H1 (cell line): ENCODE data around the gene STIM1. TPM values are rescaled to one million over a fixed set of nuclear protein-coding genes. Genes with fewer than 3 reads are reported as not detected.

Source experiments
- CTCF ChIA-PET: fragments of 300-600 bp; sonication (Branson Sonifier 250); formaldehyde crosslinking; loops from one replicate; lab custom pipeline; 2021; ENCODE audit not compliant: partially characterized antibody; lab: Charles Lee
- POLR2A ChIA-PET: fragments of 300-600 bp; sonication (Branson Sonifier 250); formaldehyde crosslinking; loops from one replicate; lab custom pipeline; 2021; ENCODE audit warnings: inconsistent platforms; ENCODE audit not compliant: partially characterized antibody; lab: Charles Lee
- DNase-seq, 2 experiments: peaks; one replicate each; pipeline versions ENCODE4 v3.0.0 to v3.0.0-alpha.2; 2010 to 2022; ENCODE audit warnings: low spot score in 2 of 2, low read depth in 1 of 2, mixed read lengths in 1 of 2
- FAIRE-seq: peaks from 2 replicates; lab custom pipeline; 2011; peaks lifted over from hg19 to GRCh38; lab: Jason Lieb, UNC
- H2AFZ ChIP-seq: 2 replicates; pipeline ENCODE4 v1.8.1; 2012; ENCODE audit warnings: low read length, inconsistent platforms
- H2AK5ac ChIP-seq: 2 replicates; pipeline ENCODE4 v1.6.1; 2013; ENCODE audit warnings: low read depth, low read length
- H2BK120ac ChIP-seq: replicated peaks from 2 replicates; pipeline ENCODE3; 2013; ENCODE audit warnings: low read depth, low read length, inconsistent platforms
- H2BK12ac ChIP-seq: 2 replicates; pipeline ENCODE4 v1.6.1; 2013; ENCODE audit warnings: low read depth, low read length
- H2BK15ac ChIP-seq: 2 replicates; pipeline ENCODE4 v1.6.1; 2013; ENCODE audit warnings: low read length
- H2BK20ac ChIP-seq: 2 replicates; pipeline ENCODE4 v1.6.1; 2013; ENCODE audit warnings: low read length
- H2BK5ac ChIP-seq: 2 replicates; pipeline ENCODE4 v1.6.1; 2013; ENCODE audit warnings: low read depth, low read length
- H3K14ac ChIP-seq: 2 replicates; pipeline ENCODE4 v1.6.1; 2013; ENCODE audit warnings: inconsistent platforms; ENCODE audit not compliant: insufficient read length
- H3K18ac ChIP-seq: 2 replicates; pipeline ENCODE4 v1.6.1; 2013; ENCODE audit warnings: low read length; ENCODE audit errors: extremely low read depth
- H3K23ac ChIP-seq: 2 replicates; pipeline ENCODE4 v1.6.1; 2013; ENCODE audit warnings: inconsistent platforms; ENCODE audit not compliant: insufficient read length
- H3K23me2 ChIP-seq: 2 replicates; pipeline ENCODE4 v1.6.1; 2013; ENCODE audit warnings: low read depth, low read length
- H3K27ac ChIP-seq: 2 replicates; pipeline ENCODE4 v1.6.1; 2011; ENCODE audit warnings: low read depth, low read length, inconsistent platforms
- H3K27me3 ChIP-seq, 4 experiments: replicated peaks in 1 of 4; 1 replicate in 1 of 4; 2 replicates in 3 of 4; pipeline versions ENCODE4 v1.6.1 to v1.8.1; 2011 to 2013; ENCODE audit warnings: low read length in 3 of 4, mild to moderate bottlenecking in 3 of 4, inconsistent platforms in 2 of 4, mixed read lengths in 2 of 4, moderate library complexity in 1 of 4; ENCODE audit not compliant: control insufficient read depth in 3 of 4, insufficient read depth in 3 of 4; ENCODE audit errors: extremely low read depth in 1 of 4
- H3K36me3 ChIP-seq, 4 experiments: 2 replicates each; pipeline versions ENCODE4 v1.6.1 to v1.8.1; 2011 to 2013; ENCODE audit warnings: mild to moderate bottlenecking in 4 of 4, low read length in 3 of 4, moderate library complexity in 2 of 4, control low read depth in 1 of 4, inconsistent platforms in 1 of 4; ENCODE audit not compliant: insufficient read depth in 4 of 4, control insufficient read depth in 2 of 4
- H3K4ac ChIP-seq: replicated peaks from 2 replicates; pipeline ENCODE3; 2013; ENCODE audit warnings: low read length, low read depth, mixed read lengths, inconsistent platforms; ENCODE audit not compliant: insufficient read length
- H3K4me1 ChIP-seq, 4 experiments: replicated peaks in 1 of 4; 1 replicate in 1 of 4; 2 replicates in 3 of 4; pipeline versions ENCODE4 v1.6.1 to v1.8.1; 2011 to 2013; ENCODE audit warnings: low read length in 3 of 4, inconsistent platforms in 2 of 4, mixed read lengths in 1 of 4; ENCODE audit not compliant: insufficient read depth in 4 of 4, control insufficient read depth in 3 of 4
- H3K4me2 ChIP-seq, 2 experiments: 2 replicates each; pipeline versions ENCODE4 v1.6.1 to v1.8.1; 2011 to 2013; ENCODE audit warnings: low read depth in 2 of 2, low read length in 2 of 2, control low read depth in 1 of 2, inconsistent platforms in 1 of 2, mild to moderate bottlenecking in 1 of 2; ENCODE audit not compliant: insufficient read depth in 1 of 2
- H3K4me3 ChIP-seq, 4 experiments: fragments of 200-600, 300-600 bp in 1 of 4; sonication (generic), shearing (Covaris generic), sonication (Bioruptor Twin) in 1 of 4; 2 replicates each; pipeline versions ENCODE4 v1.5.1 to v1.8.1; 2011 to 2016; ENCODE audit warnings: low read length in 4 of 4, low read depth in 3 of 4, control low read depth in 2 of 4, inconsistent platforms in 2 of 4, mild to moderate bottlenecking in 2 of 4, mixed read lengths in 1 of 4, moderate library complexity in 1 of 4; ENCODE audit not compliant: insufficient read depth in 2 of 4; ENCODE audit errors: extremely low read depth in 1 of 4
- H3K56ac ChIP-seq: replicated peaks from 2 replicates; pipeline ENCODE3; 2013; ENCODE audit warnings: low read depth, mild to moderate bottlenecking, mixed read lengths, low read length, inconsistent platforms; ENCODE audit not compliant: insufficient read length
- H3K79me1 ChIP-seq: 2 replicates; pipeline ENCODE4 v1.6.1; 2013; ENCODE audit warnings: low read depth, low read length, control low read depth
- H3K79me2 ChIP-seq, 2 experiments: 2 replicates each; pipeline versions ENCODE4 v1.6.1 to v1.8.1; 2012 to 2013; ENCODE audit warnings: low read length in 2 of 2, mild to moderate bottlenecking in 2 of 2, inconsistent platforms in 1 of 2; ENCODE audit not compliant: insufficient read depth in 2 of 2, control insufficient read depth in 1 of 2
- H3K9ac ChIP-seq, 4 experiments: replicated peaks in 1 of 4; 1 replicate in 1 of 4; 2 replicates in 3 of 4; pipeline versions ENCODE4 v1.6.1 to v1.8.1; 2011 to 2013; ENCODE audit warnings: low read depth in 3 of 4, low read length in 3 of 4, control low read depth in 2 of 4, mild to moderate bottlenecking in 2 of 4, moderate library complexity in 2 of 4, inconsistent platforms in 1 of 4; ENCODE audit errors: extremely low read depth in 1 of 4
- H3K9me3 ChIP-seq, 2 experiments: 2 replicates each; pipeline versions ENCODE4 v1.6.1 to v1.8.1; 2012 to 2013; ENCODE audit warnings: mild to moderate bottlenecking in 2 of 2, moderate library complexity in 2 of 2, control low read depth in 1 of 2, inconsistent platforms in 1 of 2, low read depth in 1 of 2, low read length in 1 of 2, mixed read lengths in 1 of 2; ENCODE audit not compliant: insufficient read depth in 2 of 2
- H4K20me1 ChIP-seq, 2 experiments: replicated peaks in 1 of 2; 2 replicates each; pipeline versions ENCODE3 to v1.8.1; 2011 to 2013; ENCODE audit warnings: inconsistent platforms in 2 of 2, low read length in 2 of 2, mild to moderate bottlenecking in 1 of 2; ENCODE audit not compliant: insufficient read depth in 2 of 2, control insufficient read depth in 1 of 2
- H4K5ac ChIP-seq: 2 replicates; pipeline ENCODE4 v1.6.1; 2013; ENCODE audit warnings: low read length, low read depth, mixed read lengths, inconsistent platforms; ENCODE audit not compliant: insufficient read length
- H4K8ac ChIP-seq: 2 replicates; pipeline ENCODE4 v1.8.0; 2013; ENCODE audit warnings: mild to moderate bottlenecking, moderate library complexity, low read length, inconsistent platforms; ENCODE audit not compliant: insufficient read depth; ENCODE audit errors: extremely low read depth
- H4K91ac ChIP-seq: replicated peaks from 2 replicates; pipeline ENCODE3; 2013; ENCODE audit warnings: low read length, mixed read lengths, inconsistent platforms; ENCODE audit not compliant: insufficient read length
- GABPA ChIP-seq: IDR thresholded peaks from 2 replicates; pipeline ENCODE4 v1.6.1; 2011; ENCODE audit warnings: mild to moderate bottlenecking, low read length, moderate library complexity, borderline replicate concordance; ENCODE audit not compliant: insufficient read depth
- GTF2F1 ChIP-seq: IDR thresholded peaks from 2 replicates; pipeline ENCODE4 v1.6.1; 2012; ENCODE audit warnings: low read depth, low read length, improper control_type of control experiment, borderline replicate concordance
- KDM4A ChIP-seq: IDR thresholded peaks from one replicate; pipeline ENCODE4 v1.7.1; 2012; ENCODE audit warnings: low read depth, mild to moderate bottlenecking, moderate library complexity, low read length, inconsistent platforms; ENCODE audit not compliant: severe bottlenecking
- NANOG ChIP-seq: IDR thresholded peaks from 2 replicates; pipeline ENCODE4 v1.6.1; 2011; ENCODE audit warnings: low read length, low read depth, mild to moderate bottlenecking, inconsistent platforms; ENCODE audit not compliant: insufficient read depth, poor library complexity, severe bottlenecking
- PHF8 ChIP-seq: fragments of 200-600 bp; sonication (generic); conservative IDR thresholded peaks from 2 replicates; pipeline ENCODE4 v1.7.1; 2012; ENCODE audit warnings: low read depth, mild to moderate bottlenecking, inconsistent platforms, low read length, moderate library complexity
- SIX5 ChIP-seq: IDR thresholded peaks from 2 replicates; pipeline ENCODE4 v1.6.1; 2011; ENCODE audit warnings: mild to moderate bottlenecking, low read depth, low read length
- TAF1 ChIP-seq: IDR thresholded peaks from 2 replicates; pipeline ENCODE4 v1.6.1; 2011; ENCODE audit warnings: mild to moderate bottlenecking, low read depth, low read length
- whole genome bisulfite sequencing, 2 experiments: shearing (Covaris generic) in 1 of 2; methylation state at CpG; one replicate each; pipeline versions ENCODE4 v1.1.6 to v1.1.7; 2013 to 2015; ENCODE audit warnings: low lambda C conversion rate in 2 of 2, mixed read lengths in 2 of 2, inconsistent platforms in 1 of 2, low coverage in 1 of 2, missing lambda C conversion rate in 1 of 2; ENCODE audit not compliant: insufficient replicate concordance in 2 of 2, insufficient coverage in 1 of 2, insufficient read length in 1 of 2; ENCODE audit errors: extremely low coverage in 1 of 2, missing lambda C conversion rate in 1 of 2; 5-methylcytosine and 5-hydroxymethylcytosine counted together
- polyA plus RNA-seq, 7 experiments: library from polyadenylated mRNA; depleted of rRNA in 3 of 7; stranded (reverse) in 5 of 7; unstranded in 2 of 7; fragments of >200 nt in 5 of 7; fragments of 200-250 nt in 2 of 7; gene quantifications; 1 replicate in 5 of 7; 2 replicates in 1 of 7; 4 replicates in 1 of 7; pipeline versions ENCODE4 v1.2.1 to v1.2.3, GENCODE V29; 2011 to 2013; ENCODE audit warnings: missing spikeins in 2 of 7, mixed read lengths in 2 of 7
- total RNA-seq: library from RNA; stranded (reverse); fragmentation: NEBNext Ultra II Directional; extraction: Animal tissue kit (Norgen Biotek cat#: 25700); gene quantifications from 2 replicates; pipeline ENCODE4 v1.2.1, GENCODE V29; 2021

The STIM1 gene
- total and polyA plus RNA-seq, 2 of the 8 experiments (the other 6 are each of a cell fraction or from before 2014, with no cell fraction given) = 11.1 to 12.2 TPM

GRCh38 chr11:3925513-3925912, 70.0 kb downstream of the STIM1 start:
- no peak overlapping the region for H4K5ac ChIP-seq
- H3K27me3 ChIP-seq = peaks cover 0 to 1% (median 0%) of the 10 kb centered on the region in 4 experiments; a peak in 1 of 7 replicates
- H3K23ac ChIP-seq = no peak overlapping the region
- FAIRE-seq = no peak
- no peak overlapping the region for H3K4ac ChIP-seq
- H3K14ac ChIP-seq = no peak overlapping the region
- WGBS, 2 experiments = 95% methylated on average over 1 of the region's 1 CpG; no CpG with 5 or more reads in 1 of the 2 experiments
- no peaks in the 10 kb centered on the region for H3K4me1 ChIP-seq
- no peak overlapping the region for H3K4me3 ChIP-seq
- H2BK12ac ChIP-seq = no peak overlapping the region
- H2BK5ac ChIP-seq = no peak overlapping the region
- ChIA-PET CTCF (interaction anchor here (0.8 to 2.6 kb wide), 4 partner anchors 8 to 147 kb away, joined by 4 to 11 read pairs (median 7); partner anchors contain the start of gene STIM1), POLR2A (no interaction called here)
- H2BK20ac ChIP-seq = no peak overlapping the region
- H4K91ac ChIP-seq = no peak overlapping the region
- no peak overlapping the region for H2AFZ ChIP-seq
- TF ChIP-seq TAF1 (no peak), NANOG (no peak), SIX5 (no peak), KDM4A (no peak), PHF8 (no peak), GABPA (no peak), GTF2F1 (no peak)
- H2AK5ac ChIP-seq = no peak overlapping the region
- no peak for DNase-seq
- H3K56ac ChIP-seq = no peak overlapping the region
- H3K9ac ChIP-seq = no peak overlapping the region
- no peaks in the 10 kb centered on the region for H3K79me2 ChIP-seq
- no peak overlapping the region for H3K4me2 ChIP-seq
- H4K20me1 ChIP-seq = no peaks in the 10 kb centered on the region
- H4K8ac ChIP-seq = no peak overlapping the region
- no peak overlapping the region for H2BK120ac ChIP-seq
- H3K79me1 ChIP-seq = no peaks in the 10 kb centered on the region
- H3K23me2 ChIP-seq = no peaks in the 10 kb centered on the region
- peaks cover 0 to 3% of the 10 kb centered on the region in 2 experiments; a peak in 1 of 4 replicates for H3K9me3 ChIP-seq
- no peaks in the 10 kb centered on the region for H3K36me3 ChIP-seq
- H3K18ac ChIP-seq = no peak overlapping the region
- H3K27ac ChIP-seq = no peak overlapping the region
- no peak overlapping the region for H2BK15ac ChIP-seq
